Measurements from ENCODE around the gene USP40.

The USP40 gene

GRCh38 chr2:233449081-233449901, 117.3 kb downstream of the USP40 start:
- H3K27ac ChIP-seq (ENCODE audit: low read length) = no peak overlapping the region
- no peaks in the 10 kb centered on the region for H3K27me3 ChIP-seq (ENCODE audit: control insufficient read depth in 1 of 2, insufficient read depth in 2 of 2, low read length in 2 of 2)
- H3K4me1 ChIP-seq (ENCODE audit: control insufficient read depth, insufficient read depth, low read length) = peaks cover 4% of the 10 kb centered on the region
- H3K36me3 ChIP-seq (ENCODE audit: control insufficient read depth in 2 of 2, insufficient read depth in 2 of 2, low read length in 2 of 2) = peaks cover 38 to 62% of the 10 kb centered on the region in 2 donors
- H3K9me3 ChIP-seq (ENCODE audit: control insufficient read depth in 2 of 2, low read length in 2 of 2) = no peaks in the 10 kb centered on the region
- H3K9ac ChIP-seq (ENCODE audit: low read length in 2 of 2) = no peak overlapping the region
- no peak overlapping the region for H3K4me3 ChIP-seq (ENCODE audit: low read length in 2 of 2)

- H3K4me1 ChIP-seq (ENCODE audit: control insufficient read depth, insufficient read depth, low read length) = peaks cover 4% of the 10 kb centered on the region
- H3K27ac ChIP-seq (ENCODE audit: low read length) = no peak overlapping the region
- no peak overlapping the region for H3K4me3 ChIP-seq (ENCODE audit: low read length in 2 of 2)
- no peaks in the 10 kb centered on the region for H3K27me3 ChIP-seq (ENCODE audit: control insufficient read depth in 1 of 2, insufficient read depth in 2 of 2, low read length in 2 of 2)
- no peak overlapping the region for H3K9ac ChIP-seq (ENCODE audit: low read length in 2 of 2)
- H3K36me3 ChIP-seq (ENCODE audit: control insufficient read depth in 2 of 2, insufficient read depth in 2 of 2, low read length in 2 of 2) = peaks cover 34 to 55% of the 10 kb centered on the region in 2 donors
- H3K9me3 ChIP-seq (ENCODE audit: control insufficient read depth in 2 of 2, low read length in 2 of 2) = no peaks in the 10 kb centered on the region
Measured at GRCh38 chr2:233448575-233448974, 118.0 kb downstream of the USP40 start.

- peaks cover 4% of the 10 kb centered on the region for H3K4me1 ChIP-seq (ENCODE audit: control insufficient read depth, insufficient read depth, low read length)
- H3K36me3 ChIP-seq (ENCODE audit: control insufficient read depth in 2 of 2, insufficient read depth in 2 of 2, low read length in 2 of 2) = peaks cover 31 to 52% of the 10 kb centered on the region in 2 donors
- H3K27me3 ChIP-seq (ENCODE audit: control insufficient read depth in 1 of 2, insufficient read depth in 2 of 2, low read length in 2 of 2) = no peaks in the 10 kb centered on the region
- no peak overlapping the region for H3K27ac ChIP-seq (ENCODE audit: low read length)
- no peaks in the 10 kb centered on the region for H3K9me3 ChIP-seq (ENCODE audit: control insufficient read depth in 2 of 2, low read length in 2 of 2)
- H3K9ac ChIP-seq (ENCODE audit: low read length in 2 of 2) = no peak overlapping the region
- H3K4me3 ChIP-seq (ENCODE audit: low read length in 2 of 2) = no peak overlapping the region
Measured at GRCh38 chr2:233448220-233448559, 118.4 kb downstream of the USP40 start.

GRCh38 chr2:233447506-233448219, 118.9 kb downstream of the USP40 start:
- Histone ChIP-seq H3K9ac (ENCODE audit: low read length in 2 of 2) (no peak overlapping the region), H3K27ac (ENCODE audit: low read length) (no peak overlapping the region), H3K9me3 (ENCODE audit: control insufficient read depth in 2 of 2, low read length in 2 of 2) (no peaks in the 10 kb centered on the region), H3K4me3 (ENCODE audit: low read length in 2 of 2) (no peak overlapping the region), H3K4me1 (ENCODE audit: control insufficient read depth, insufficient read depth, low read length) (peaks cover 4% of the 10 kb centered on the region), H3K36me3 (ENCODE audit: control insufficient read depth in 2 of 2, insufficient read depth in 2 of 2, low read length in 2 of 2) (peaks cover 28 to 49% of the 10 kb centered on the region in 2 donors), H3K27me3 (ENCODE audit: control insufficient read depth in 1 of 2, insufficient read depth in 2 of 2, low read length in 2 of 2) (no peaks in the 10 kb centered on the region)

- no peak overlapping the region for H3K9ac ChIP-seq (ENCODE audit: low read length in 2 of 2)
- peaks cover 20 to 42% of the 10 kb centered on the region in 2 donors for H3K36me3 ChIP-seq (ENCODE audit: control insufficient read depth in 2 of 2, insufficient read depth in 2 of 2, low read length in 2 of 2)
- H3K4me3 ChIP-seq (ENCODE audit: low read length in 2 of 2) = no peak overlapping the region
- peaks cover 4% of the 10 kb centered on the region for H3K4me1 ChIP-seq (ENCODE audit: control insufficient read depth, insufficient read depth, low read length)
- H3K9me3 ChIP-seq (ENCODE audit: control insufficient read depth in 2 of 2, low read length in 2 of 2) = no peaks in the 10 kb centered on the region
- no peaks in the 10 kb centered on the region for H3K27me3 ChIP-seq (ENCODE audit: control insufficient read depth in 1 of 2, insufficient read depth in 2 of 2, low read length in 2 of 2)
- H3K27ac ChIP-seq (ENCODE audit: low read length) = no peak overlapping the region
Measured at GRCh38 chr2:233446606-233447305, 119.8 kb downstream of the USP40 start.

- Histone ChIP-seq H3K27me3 (ENCODE audit: control insufficient read depth in 1 of 2, insufficient read depth in 2 of 2, low read length in 2 of 2) (no peaks in the 10 kb centered on the region), H3K4me1 (ENCODE audit: control insufficient read depth, insufficient read depth, low read length) (peaks cover 4% of the 10 kb centered on the region), H3K4me3 (ENCODE audit: low read length in 2 of 2) (no peak overlapping the region), H3K9me3 (ENCODE audit: control insufficient read depth in 2 of 2, low read length in 2 of 2) (no peaks in the 10 kb centered on the region), H3K27ac (ENCODE audit: low read length) (no peak overlapping the region), H3K36me3 (ENCODE audit: control insufficient read depth in 2 of 2, insufficient read depth in 2 of 2, low read length in 2 of 2) (peaks cover 15 to 38% of the 10 kb centered on the region in 2 donors), H3K9ac (ENCODE audit: low read length in 2 of 2) (no peak overlapping the region)
Measured at GRCh38 chr2:233446121-233446520, 120.5 kb downstream of the USP40 start.

- Histone ChIP-seq H3K9me3 (ENCODE audit: control insufficient read depth in 2 of 2, low read length in 2 of 2) (no peaks in the 10 kb centered on the region), H3K4me1 (ENCODE audit: control insufficient read depth, insufficient read depth, low read length) (peaks cover 4% of the 10 kb centered on the region), H3K9ac (ENCODE audit: low read length in 2 of 2) (no peak overlapping the region), H3K4me3 (ENCODE audit: low read length in 2 of 2) (no peak overlapping the region), H3K27ac (ENCODE audit: low read length) (no peak overlapping the region), H3K36me3 (ENCODE audit: control insufficient read depth in 2 of 2, insufficient read depth in 2 of 2, low read length in 2 of 2) (peaks cover 12 to 31% of the 10 kb centered on the region in 2 donors), H3K27me3 (ENCODE audit: control insufficient read depth in 1 of 2, insufficient read depth in 2 of 2, low read length in 2 of 2) (no peaks in the 10 kb centered on the region)
Measured at GRCh38 chr2:233445152-233445830, 121.3 kb downstream of the USP40 start.

GRCh38 chr2:233444501-233444900, 122.1 kb downstream of the USP40 start:
- Histone ChIP-seq H3K9me3 (ENCODE audit: control insufficient read depth in 2 of 2, low read length in 2 of 2) (no peaks in the 10 kb centered on the region), H3K27ac (ENCODE audit: low read length) (no peak overlapping the region), H3K4me1 (ENCODE audit: control insufficient read depth, insufficient read depth, low read length) (peaks cover 4% of the 10 kb centered on the region), H3K9ac (ENCODE audit: low read length in 2 of 2) (no peak overlapping the region), H3K36me3 (ENCODE audit: control insufficient read depth in 2 of 2, insufficient read depth in 2 of 2, low read length in 2 of 2) (peaks cover 16 to 27% of the 10 kb centered on the region in 2 donors), H3K4me3 (ENCODE audit: low read length in 2 of 2) (no peak overlapping the region), H3K27me3 (ENCODE audit: control insufficient read depth in 1 of 2, insufficient read depth in 2 of 2, low read length in 2 of 2) (no peaks in the 10 kb centered on the region)

GRCh38 chr2:233443511-233444183, 122.9 kb downstream of the USP40 start:
- Histone ChIP-seq H3K9me3 (ENCODE audit: control insufficient read depth in 2 of 2, low read length in 2 of 2) (no peaks in the 10 kb centered on the region), H3K4me1 (ENCODE audit: control insufficient read depth, insufficient read depth, low read length) (no peaks in the 10 kb centered on the region), H3K4me3 (ENCODE audit: low read length in 2 of 2) (no peak overlapping the region), H3K9ac (ENCODE audit: low read length in 2 of 2) (peak overlapping the region in 1 of 2 donors; percentile 36), H3K27me3 (ENCODE audit: control insufficient read depth in 1 of 2, insufficient read depth in 2 of 2, low read length in 2 of 2) (no peaks in the 10 kb centered on the region), H3K36me3 (ENCODE audit: control insufficient read depth in 2 of 2, insufficient read depth in 2 of 2, low read length in 2 of 2) (peaks cover 20 to 29% of the 10 kb centered on the region in 2 donors), H3K27ac (ENCODE audit: low read length) (no peak overlapping the region)

- H3K27ac ChIP-seq (ENCODE audit: low read length) = no peak overlapping the region
- no peaks in the 10 kb centered on the region for H3K27me3 ChIP-seq (ENCODE audit: control insufficient read depth in 1 of 2, insufficient read depth in 2 of 2, low read length in 2 of 2)
- H3K4me1 ChIP-seq (ENCODE audit: control insufficient read depth, insufficient read depth, low read length) = no peaks in the 10 kb centered on the region
- H3K9me3 ChIP-seq (ENCODE audit: control insufficient read depth in 2 of 2, low read length in 2 of 2) = no peaks in the 10 kb centered on the region
- no peak overlapping the region for H3K9ac ChIP-seq (ENCODE audit: low read length in 2 of 2)
- peaks cover 29 to 30% of the 10 kb centered on the region in 2 donors for H3K36me3 ChIP-seq (ENCODE audit: control insufficient read depth in 2 of 2, insufficient read depth in 2 of 2, low read length in 2 of 2)
- no peak overlapping the region for H3K4me3 ChIP-seq (ENCODE audit: low read length in 2 of 2)
Measured at GRCh38 chr2:233442028-233442310, 124.6 kb downstream of the USP40 start.

Data from stomach smooth muscle (tissue), 2 donors.